NCI-H1694 (cell line): Measurements from ENCODE around the gene AJUBA.
"Not testable (repeated sequence)": the region's sequence is repeated elsewhere in the genome, so short reads cannot be mapped to it uniquely, and the experiment has no call there.

Experiments used
- DNase-seq: peaks from one replicate; lab custom pipeline; 2025; lab: John Stamatoyannopoulos, UW

AJUBA gene

DNA sequence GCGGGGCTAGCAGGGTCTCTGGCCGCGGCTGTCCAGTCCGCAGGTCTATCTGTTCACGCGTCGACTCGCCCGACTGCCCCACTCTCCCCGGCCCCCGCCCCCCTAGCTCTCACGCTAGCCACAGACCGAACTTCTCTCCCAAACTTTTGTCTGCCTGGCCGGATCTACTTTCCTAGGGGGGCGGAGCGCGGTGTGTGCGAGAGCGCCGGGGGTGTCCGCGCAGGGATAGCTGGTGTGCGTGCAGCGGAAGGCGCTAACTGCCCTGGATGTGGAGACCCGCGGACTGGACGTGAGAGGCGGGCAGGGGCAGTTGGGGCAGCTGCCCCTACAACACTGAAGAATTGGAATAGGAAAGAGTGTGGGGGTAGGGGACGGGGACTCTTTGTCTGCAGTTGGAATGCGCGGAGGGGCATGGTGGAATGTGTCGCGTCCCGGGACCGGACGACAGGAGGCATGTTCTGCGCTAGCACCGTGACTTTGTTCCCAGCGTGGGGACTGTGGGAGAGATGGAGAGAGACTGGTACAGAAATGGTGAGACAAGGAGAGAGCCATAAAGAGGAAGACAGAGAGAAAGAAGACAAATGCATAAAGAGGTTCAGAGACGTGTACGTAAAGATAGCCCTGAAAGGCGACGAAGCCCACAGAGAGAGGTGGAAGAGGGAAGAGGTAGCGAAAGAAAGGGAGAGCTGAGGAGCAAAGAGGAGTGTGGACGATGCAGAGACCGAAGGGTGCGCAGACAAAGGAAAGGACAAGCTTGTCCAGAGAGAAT is at the start of gene AJUBA:
Gene AJUBA, minus strand, starts transcription at position 75 of the 769 bp plus-strand sequence. CDS start 285 bp downstream, outside the sequence.
- DNase-seq: peak; percentile 25

- DNase-seq: no peak
These were observed 48.6 kb upstream of the AJUBA start for GRCh38 chr14:23030936-23031335.

- DNase-seq: no peak
These were observed 46.4 kb upstream of the AJUBA start for GRCh38 chr14:23028799-23029198.

DNA sequence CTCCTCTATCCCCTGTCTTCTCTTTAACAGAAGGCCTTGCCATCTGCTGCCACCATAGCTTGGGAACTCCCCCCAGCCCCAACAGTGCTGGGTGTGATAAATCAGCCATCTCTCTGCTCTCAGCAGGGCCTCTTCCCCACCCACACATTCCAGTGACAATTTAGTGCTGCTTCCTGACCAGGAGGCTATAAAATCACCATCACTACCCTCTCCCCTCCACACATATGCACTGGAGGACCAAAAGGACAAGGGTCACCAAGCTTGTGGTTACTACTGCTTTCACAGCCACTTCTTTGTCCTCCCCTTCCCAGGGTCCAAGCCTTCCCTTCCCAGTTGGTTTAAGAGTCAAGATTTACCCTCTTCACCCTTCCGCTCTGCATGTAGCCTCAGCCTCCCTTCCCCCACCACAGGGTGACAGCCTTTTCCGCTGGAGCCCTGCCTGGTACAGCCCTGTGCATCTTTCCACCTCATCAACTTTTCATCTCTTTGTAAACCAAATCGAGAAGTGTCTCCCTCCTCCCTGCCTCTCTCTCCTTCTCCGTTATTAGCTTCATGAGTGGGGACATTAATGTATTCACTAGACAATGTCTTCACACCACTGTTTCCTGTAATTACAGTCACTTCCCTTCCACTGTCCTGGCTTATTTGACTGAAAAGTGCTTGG is 42.9 kb upstream of the AJUBA start:
- peak; percentile 93 for DNase-seq

- DNase-seq: peak; percentile 87
These were observed 42.3 kb upstream of the AJUBA start for GRCh38 chr14:23024612-23025075.

GRCh38 chr14:23023795-23024152 is 41.4 kb upstream of the AJUBA start:
- no peak for DNase-seq

DNA sequence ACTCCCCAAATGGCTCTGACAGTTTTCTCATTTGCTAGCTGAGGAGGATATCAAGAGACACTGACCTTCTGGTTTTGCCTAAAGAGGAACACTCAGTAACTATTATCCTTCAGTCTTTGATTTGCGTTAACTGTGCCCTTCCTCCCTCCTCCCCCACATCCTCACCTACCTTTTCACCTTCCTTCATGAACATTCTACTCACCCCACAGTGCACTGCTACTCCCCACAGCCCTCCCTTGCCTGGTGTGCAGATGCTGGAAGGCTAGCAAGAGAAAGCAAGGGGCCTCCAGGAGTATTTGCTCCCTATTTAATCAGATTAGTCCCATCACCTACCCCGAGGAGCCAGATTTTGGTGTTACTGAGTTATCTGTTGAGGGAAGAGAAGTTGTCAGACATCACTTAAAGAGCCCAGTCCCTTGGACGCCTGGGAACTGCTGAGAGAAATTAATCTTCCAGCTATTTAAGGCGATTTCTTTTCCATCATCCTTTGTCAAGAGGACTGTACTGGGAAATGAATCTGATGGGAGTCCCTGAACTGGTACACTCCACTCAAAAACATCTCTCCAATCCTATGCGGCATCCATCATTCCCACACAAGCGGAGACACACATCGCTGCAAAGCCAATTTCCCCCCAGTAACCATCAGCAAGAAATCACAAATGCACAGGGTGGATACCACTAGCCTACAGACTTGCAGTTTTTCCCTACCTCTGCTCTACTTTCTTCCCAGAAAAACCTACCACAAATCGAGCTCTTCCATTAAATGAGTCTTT is 40.9 kb upstream of the AJUBA start:
- DNase-seq: no peak

- DNase-seq: no peak
These were observed 39.6 kb upstream of the AJUBA start for GRCh38 chr14:23021889-23022442.

DNA sequence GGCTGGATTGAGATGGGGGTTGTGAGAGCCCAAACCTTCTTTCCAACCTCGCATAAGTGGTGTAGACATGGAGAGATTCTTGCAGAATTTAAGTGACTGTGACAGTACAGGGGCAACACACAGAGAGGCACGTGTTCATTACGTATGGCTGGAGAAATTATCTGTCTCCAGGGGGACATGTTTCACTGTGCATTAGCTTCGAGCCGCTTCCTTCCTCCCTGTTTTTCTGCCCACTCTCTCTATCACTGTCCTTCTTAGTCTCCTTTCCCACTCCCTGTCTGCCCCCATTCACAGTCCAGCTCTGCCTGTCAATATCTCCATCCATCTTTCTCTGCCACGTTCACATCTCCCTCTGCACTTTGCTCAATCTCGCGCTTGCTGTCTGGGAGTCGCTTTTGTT is 39.1 kb upstream of the AJUBA start:
- DNase-seq: no peak

DNA sequence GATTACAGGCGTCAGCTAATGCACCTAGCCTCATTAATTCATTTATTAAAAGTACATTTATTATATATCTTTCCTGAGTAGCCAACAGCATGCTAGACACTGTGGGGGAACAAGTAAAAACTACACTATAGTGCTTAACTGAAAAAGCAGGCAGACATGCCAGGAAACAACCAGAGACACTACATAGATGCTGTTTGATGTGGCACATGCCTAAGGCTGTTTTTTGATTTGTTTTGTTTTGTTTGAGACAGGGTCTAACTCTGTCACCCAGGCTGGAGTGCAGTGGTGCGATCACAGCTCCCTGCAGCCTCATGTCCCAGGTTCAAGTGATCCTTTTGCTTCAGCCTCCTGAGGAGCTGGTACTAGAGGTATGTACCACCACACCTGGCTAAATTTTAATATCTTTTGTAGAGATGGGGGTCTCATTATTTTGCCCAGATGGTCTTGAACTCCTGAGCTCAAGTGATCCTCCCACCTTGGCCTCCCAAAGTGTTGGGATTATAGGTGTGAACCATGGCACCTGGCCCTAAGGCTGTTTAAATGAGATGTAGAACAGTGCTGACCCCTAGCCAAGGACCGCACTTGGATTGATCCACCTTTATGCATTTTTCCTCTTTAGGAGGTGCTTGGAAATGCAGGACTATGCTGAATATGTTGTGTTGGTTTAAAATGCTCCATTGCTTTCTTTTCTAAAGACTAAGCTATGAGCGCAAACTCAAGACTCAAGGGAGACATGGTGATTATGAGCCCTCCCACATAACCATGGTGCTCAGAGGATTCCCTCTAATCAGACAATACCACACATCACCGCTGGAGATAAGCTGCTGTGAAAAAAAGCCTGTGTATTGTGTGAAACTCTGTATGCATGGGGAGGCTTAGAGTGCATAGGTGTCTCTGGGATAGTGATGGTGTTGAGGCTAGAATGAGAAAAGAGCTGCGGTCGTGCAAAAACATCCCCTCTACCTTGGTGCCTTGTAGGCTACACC is 38.1 kb upstream of the AJUBA start:
- DNase-seq: no peak

DNA sequence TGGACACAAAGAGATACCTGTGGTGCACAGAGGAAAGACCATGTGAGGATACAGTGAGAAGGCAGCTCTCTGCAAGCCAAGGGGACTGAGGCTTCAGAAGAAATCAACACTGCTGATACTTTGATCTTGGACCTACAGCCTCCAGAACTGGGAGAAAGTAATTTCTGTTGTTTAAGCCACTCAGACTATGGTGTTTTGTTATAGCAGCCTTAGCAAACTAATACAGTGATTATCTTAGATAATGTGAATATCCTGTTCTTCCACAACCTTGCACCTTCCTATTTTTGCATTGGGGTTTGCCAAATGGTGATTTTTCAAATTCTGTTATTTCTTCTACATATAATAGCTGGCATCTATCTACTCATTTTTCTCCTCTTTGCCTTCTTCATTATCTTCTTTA is 35.8 kb upstream of the AJUBA start:
- DNase-seq: no peak

DNA sequence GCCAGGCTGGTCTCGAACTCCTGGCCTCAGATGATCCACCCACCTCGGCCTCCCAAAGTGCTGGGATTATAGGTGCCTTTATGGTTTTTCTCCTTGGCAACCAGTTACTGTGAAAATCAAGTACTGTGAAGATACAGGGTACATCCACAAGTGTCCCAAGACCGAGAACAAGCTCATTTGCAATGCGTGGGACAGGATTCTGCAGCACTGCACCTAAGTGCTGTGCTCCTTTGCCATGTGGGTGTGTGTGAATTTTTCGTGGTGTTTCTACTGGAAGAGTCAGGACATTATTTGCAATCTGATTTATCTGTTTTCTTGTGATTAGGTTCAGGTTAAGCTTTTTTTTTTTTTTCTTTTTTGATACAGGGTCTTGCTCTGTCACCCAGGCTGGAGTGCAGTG is 34.7 kb upstream of the AJUBA start:
- DNase-seq: no peak

GRCh38 chr14:23015618-23016017 is 33.3 kb upstream of the AJUBA start:
- DNase-seq: no peak

- not testable (repeated sequence) for DNase-seq
These were observed 31.4 kb upstream of the AJUBA start for GRCh38 chr14:23013749-23014054.

DNA sequence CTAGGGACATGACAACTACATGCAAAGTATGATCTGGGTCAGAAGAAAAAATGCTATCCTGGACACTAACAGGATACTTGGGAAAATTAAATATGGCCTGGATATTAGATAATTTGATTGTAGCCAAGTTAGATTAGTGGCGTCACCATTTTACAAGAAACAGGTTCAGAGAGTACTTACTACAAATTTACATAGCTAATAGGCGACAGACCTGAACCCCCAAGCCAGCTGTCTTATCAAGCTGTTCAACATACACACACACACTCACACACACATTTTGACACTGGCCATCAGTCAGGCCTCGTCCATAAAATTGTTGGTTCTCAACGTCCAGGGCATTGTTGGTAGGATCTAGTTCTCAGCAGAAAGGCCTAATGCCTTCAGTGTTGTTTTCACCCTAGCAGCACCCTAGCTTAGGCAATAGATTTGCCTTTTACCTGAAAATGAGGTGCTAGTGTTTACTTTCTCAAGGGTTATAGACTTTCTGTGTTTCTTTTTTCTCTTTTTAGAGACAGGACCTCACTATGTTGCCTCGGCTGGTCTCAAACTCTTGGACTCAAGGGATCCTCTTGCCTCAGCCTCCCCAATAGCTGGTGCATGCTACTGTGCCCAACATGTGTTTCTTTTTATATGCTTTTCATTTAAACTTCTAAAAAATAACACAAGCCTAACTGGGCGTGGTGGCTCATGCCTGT is 30.9 kb upstream of the AJUBA start:
- no peak for DNase-seq

DNA sequence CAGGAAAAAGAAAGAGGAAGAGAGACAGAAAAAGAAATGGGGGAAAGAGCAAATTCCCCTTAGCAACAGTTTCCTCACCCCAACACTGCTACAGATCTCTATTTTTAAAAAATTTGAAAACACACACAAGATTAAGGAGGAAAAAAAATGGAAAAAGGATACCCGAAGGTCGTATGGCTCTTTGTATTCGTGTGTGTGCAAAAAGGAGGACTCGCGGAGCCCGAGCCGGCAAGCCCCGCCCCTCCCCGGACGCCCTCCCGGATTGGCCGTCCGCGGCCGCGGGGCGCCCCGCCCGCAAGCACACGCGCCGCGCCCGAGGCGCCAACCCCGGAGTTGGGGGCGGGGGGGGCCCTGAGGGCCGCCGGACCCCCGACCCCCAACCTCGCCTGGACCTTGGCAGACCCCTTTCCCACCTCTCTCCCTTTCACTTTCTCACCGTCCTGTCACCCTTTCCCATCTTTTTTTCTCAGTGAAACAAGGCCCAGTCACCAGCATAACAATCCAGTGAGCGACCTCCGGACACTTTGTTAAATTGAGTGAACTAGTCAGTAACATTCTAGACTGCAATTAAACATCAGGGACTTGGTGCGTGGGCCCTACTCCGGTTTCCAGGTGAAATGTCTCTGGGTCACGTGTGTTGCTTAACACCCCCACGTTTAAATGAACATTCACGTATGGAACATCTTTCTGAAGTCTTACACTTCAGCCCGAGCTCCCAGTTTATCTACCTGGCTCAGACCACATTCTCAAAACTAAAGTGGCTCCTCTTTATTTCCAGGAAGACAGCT is 27.8 kb upstream of the AJUBA start, which contains the start of gene C14orf93:
Gene C14orf93, minus strand, starts transcription at position 205 of the 788 bp plus-strand sequence. CDS start 11,120 bp downstream, outside the sequence.
- peak; percentile 48 for DNase-seq

GRCh38 chr14:23009483-23009938 is 27.2 kb upstream of the AJUBA start:
- DNase-seq: no peak

GRCh38 chr14:23008831-23009230 is 26.5 kb upstream of the AJUBA start:
- peak; percentile 24 for DNase-seq

DNA sequence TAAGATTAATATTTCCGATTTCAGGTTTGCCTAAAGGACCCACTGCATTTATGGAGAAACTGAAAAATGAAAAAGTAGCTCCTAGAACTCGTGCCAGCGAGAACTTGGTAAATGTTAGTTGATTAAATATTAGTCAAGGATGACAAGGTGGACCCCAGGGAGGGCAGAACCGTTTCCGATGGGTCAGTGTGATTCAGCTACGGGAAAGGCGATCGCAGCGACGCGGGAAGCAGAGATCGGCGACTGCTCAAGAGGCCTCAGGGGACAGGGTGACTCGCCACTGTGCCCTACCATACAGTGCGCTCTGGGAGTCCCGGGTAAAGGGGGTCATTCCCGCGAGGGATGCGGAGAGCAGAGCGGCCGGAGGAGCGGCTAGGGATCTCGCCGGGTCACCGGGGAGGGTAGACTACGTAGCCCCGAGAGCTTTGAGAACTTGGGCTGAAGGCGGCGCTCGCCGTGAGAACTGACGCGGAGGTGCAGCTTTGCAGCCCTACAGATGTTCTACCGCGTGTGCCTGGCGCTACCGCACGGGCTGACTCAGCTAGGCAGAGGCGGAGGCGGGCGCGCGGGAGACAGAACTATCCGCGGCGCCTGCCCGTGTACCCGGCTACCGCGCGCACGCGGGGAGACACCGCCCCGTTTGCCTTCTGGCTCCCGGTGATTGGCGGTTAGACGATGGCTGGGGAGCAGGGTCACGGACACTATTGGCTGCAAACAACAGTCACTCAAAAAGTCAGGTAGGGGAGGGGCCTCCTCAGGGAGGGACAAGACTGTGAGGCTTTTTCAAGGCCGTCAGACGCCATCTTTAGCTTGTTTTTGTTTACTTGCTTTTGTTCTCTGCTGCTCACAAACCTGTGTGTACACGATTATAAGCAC is 24.4 kb upstream of the AJUBA start:
- DNase-seq: peak; percentile 98
